ENCODE data around the gene GGCT.

Gene GGCT

DNA sequence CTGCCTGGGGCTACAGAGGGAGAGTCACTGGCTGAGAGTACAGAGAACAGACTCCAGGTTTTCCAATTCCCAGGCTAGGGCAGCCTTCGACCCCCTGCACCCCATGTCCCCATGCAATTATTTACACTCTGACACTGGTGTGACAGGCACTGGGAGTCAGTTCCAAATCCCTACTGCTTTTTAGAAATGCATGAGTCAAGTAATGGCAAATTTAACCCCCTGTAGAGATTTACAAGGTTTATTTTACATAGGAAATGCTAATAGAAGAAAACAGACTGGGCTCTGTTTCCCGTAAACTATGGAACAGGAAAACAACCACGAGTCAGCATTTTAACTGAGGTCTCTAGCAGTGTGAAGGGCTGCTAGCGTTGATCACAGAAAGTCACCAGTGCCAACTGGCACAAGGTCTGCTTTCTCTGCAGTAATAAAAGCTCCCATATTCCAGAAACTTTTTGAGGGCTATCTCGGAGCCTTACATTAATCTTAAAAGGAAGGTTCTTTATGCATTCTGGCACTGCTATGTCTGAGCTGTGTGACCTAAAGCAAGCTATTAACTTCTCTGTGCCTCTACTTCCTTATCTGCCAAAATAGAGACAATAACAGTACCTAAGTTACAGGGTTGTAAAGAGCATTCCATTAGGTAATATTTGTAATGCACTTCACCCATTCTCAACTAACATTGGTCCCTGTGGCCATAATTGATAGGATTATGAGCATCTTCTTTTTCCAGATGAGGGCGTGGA lies 54.2 kb downstream of the GGCT start:
- no peak overlapping the region for H3K27ac ChIP-seq
- no peak for TF ChIP-seq ZFX (IDR thresholded peaks at IDR 0.05; ENCODE audit: borderline replicate concordance)
- TF ChIP-seq, protein P1, sequence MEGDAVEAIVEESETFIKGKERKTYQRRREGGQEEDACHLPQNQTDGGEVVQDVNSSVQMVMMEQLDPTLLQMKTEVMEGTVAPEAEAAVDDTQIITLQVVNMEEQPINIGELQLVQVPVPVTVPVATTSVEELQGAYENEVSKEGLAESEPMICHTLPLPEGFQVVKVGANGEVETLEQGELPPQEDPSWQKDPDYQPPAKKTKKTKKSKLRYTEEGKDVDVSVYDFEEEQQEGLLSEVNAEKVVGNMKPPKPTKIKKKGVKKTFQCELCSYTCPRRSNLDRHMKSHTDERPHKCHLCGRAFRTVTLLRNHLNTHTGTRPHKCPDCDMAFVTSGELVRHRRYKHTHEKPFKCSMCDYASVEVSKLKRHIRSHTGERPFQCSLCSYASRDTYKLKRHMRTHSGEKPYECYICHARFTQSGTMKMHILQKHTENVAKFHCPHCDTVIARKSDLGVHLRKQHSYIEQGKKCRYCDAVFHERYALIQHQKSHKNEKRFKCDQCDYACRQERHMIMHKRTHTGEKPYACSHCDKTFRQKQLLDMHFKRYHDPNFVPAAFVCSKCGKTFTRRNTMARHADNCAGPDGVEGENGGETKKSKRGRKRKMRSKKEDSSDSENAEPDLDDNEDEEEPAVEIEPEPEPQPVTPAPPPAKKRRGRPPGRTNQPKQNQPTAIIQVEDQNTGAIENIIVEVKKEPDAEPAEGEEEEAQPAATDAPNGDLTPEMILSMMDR (IDR thresholded peaks at IDR 0.05): no peak

DNA sequence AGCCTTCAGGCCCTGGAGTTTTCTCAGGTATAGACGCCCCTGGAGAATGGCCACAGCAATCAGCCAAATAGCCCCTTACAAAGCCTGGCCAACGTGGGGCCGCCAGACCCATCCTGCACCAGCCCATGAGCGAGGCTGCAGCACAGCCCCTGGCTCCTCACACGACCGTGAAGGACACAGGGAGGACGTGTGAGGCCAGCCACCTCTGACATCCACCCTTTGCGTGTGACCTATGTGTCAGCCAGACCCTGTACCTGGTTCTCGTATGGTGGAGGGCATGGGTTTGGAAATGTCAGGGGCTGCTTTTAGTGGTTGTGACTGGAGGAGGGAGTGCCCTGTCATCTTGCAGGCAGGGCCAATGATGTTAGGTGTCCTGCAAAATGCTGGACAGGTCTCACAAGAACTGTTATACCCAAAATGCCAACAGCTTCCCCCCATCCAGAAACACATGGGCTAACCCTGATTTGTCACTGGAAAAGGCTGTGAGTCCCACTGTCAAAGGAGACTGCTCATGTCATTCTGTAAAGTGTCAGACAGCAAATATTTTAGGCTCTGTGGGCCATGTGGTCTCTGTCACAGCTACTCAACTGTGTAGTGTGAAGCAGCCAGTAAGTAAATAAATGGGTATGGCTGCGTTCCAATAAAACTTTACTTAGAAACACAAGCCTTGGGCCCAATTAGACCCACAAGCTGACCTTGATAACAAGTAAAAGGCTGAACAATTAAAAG lies 56.0 kb downstream of the GGCT start:
- no peak for TF ChIP-seq ZFX (IDR thresholded peaks at IDR 0.05; ENCODE audit: borderline replicate concordance)
- TF ChIP-seq, protein P1 (IDR thresholded peaks at IDR 0.05): no peak
- no peak overlapping the region for H3K27ac ChIP-seq

DNA sequence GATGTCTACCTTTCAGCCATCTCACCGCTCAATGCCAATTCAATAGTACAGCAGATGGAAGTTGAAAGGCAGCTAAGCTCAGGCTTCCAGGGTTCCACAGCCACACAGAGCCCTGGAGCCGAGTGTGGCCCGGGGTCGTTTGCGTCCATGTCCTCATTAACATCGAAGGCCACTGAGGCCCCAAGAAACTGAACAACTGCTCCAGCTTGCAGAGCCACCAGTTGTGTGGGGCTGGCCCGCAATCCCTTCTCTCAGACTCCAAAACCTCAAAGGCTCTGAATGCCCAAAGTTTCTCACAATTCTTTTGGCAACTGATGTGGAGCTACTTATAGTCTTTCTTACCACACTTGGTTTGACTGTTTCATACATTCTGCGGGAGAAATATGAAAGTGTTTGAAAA lies 57.2 kb downstream of the GGCT start:
- TF ChIP-seq, protein P1 (IDR thresholded peaks at IDR 0.05): no peak
- no peak for TF ChIP-seq ZFX (IDR thresholded peaks at IDR 0.05; ENCODE audit: borderline replicate concordance)
- no peak overlapping the region for H3K27ac ChIP-seq
